ENCODE results near the gene LHPP. TPM values are rescaled to one million over a fixed set of nuclear protein-coding genes. Genes with fewer than 3 reads are reported as not detected.
"Not testable (repeated sequence)": the region's sequence is repeated elsewhere in the genome, so short reads cannot be mapped to it uniquely, and the experiment has no call there.

The LHPP gene
- total RNA-seq, 2 experiments from 2014 or later = 17.6 to 20.7 TPM

DNA sequence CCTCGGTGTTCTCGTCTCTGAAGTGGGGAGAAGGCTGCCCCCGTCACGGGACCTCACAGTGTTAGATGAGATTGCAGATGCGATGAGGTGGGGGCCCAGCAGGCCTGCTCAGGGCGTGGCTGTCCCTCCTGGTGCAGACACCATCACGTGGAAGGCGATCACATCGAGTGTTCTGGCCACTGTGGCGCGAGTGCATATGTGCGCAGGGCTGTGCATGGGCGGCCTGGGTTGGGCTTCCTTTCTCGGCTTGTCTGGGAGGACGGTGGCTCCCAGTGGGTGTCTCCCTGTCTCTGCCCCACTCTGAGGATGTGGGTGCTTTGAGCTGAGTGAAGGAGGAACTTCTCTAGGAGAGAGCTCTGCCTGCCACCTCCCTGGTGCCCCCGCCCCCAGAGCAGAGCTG lies 83.1 kb downstream of the LHPP start:
- H3K27me3 Mint-ChIP-seq = no peaks in the 10 kb centered on the region
- no peaks in the 10 kb centered on the region for H3K36me3 Mint-ChIP-seq (ENCODE audit: low read depth)
- CTCF ChIA-PET = interaction anchor here (0.7 to 1.1 kb wide), 2 partner anchors 82 to 197 kb away, joined by 3 read pairs; no protein-coding TSS in a partner anchor
- H3K9me3 Mint-ChIP-seq = no peaks in the 10 kb centered on the region
- DNase-seq = no peak
- H3K4me1 Mint-ChIP-seq = no peaks in the 10 kb centered on the region
- no peak overlapping the region for H3K27ac Mint-ChIP-seq
- no peak overlapping the region for H3K4me3 Mint-ChIP-seq
- POLR2A ChIA-PET = interaction anchor here (0.6 to 1.4 kb wide), 2 partner anchors 12 to 197 kb away, joined by 3 read pairs; no protein-coding TSS in a partner anchor

DNA sequence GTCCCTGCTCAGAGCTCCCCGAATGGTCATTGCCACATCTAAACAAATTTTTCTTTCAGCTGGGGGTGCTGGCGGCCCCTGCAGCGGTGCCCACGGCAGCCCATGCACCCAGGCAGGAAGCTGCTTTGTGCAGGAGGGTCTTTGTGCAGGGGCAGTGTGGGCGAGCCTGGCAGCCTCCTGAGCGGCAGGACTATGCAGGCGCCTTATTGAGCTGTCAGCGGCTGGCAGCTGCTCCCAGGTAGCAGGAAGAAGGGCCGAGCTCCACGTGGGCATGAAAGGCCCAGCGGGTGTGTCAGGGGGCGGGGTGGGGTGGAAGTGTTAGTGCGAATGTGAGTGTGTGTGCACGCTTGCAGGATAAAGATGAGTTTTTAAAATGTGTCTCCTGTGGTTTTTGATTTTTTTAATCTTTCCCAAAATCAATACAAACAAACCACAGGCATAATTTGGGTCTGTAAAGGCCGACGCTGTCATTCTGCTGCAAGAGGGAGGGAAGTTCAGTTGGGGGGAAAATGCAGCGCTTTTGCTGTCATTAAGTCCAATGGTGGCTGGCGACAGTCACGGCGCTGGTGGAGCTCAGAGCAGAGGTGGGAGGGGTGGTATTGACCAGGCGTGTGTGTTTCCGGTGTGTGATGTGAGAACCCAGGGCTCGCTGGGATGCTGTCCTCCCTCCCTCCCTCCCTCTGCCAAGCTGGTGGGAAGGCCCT lies 83.9 kb downstream of the LHPP start:
- no peaks in the 10 kb centered on the region for H3K4me1 Mint-ChIP-seq
- H3K9me3 Mint-ChIP-seq = no peaks in the 10 kb centered on the region
- no peak overlapping the region for H3K4me3 Mint-ChIP-seq
- no peak for DNase-seq
- ChIA-PET CTCF (interaction anchor here (0.7 to 1.1 kb wide), 3 partner anchors 20 to 196 kb away, joined by 3 read pairs; no protein-coding TSS in a partner anchor), POLR2A (interaction anchor here (0.6 to 1.4 kb wide), 2 partner anchors 13 to 196 kb away, joined by 3 read pairs; no protein-coding TSS in a partner anchor)
- no peak overlapping the region for H3K27ac Mint-ChIP-seq
- H3K27me3 Mint-ChIP-seq = no peaks in the 10 kb centered on the region
- no peaks in the 10 kb centered on the region for H3K36me3 Mint-ChIP-seq (ENCODE audit: low read depth)

DNA sequence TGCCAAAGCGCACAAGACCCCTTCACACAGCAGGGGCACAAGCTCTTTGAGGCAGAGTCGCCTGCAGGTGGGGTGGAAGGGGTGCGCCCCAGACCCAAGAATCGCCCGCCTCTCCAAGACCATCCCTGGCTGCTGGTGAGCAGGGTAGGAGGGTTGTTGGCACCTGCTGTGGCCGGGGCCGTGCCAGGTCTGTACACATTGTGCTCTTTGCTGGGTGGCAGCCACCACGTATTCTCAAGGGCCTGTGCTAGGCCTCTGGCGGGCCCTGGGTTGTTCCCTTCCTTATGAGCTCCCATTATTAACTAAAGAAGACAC lies 84.4 kb downstream of the LHPP start:
- no peak for DNase-seq
- no peak overlapping the region for H3K4me3 Mint-ChIP-seq
- no peaks in the 10 kb centered on the region for H3K36me3 Mint-ChIP-seq (ENCODE audit: low read depth)
- H3K27ac Mint-ChIP-seq = no peak overlapping the region
- no peaks in the 10 kb centered on the region for H3K9me3 Mint-ChIP-seq
- H3K4me1 Mint-ChIP-seq = no peaks in the 10 kb centered on the region
- no peaks in the 10 kb centered on the region for H3K27me3 Mint-ChIP-seq
- ChIA-PET CTCF (interaction anchor here (1.0 kb wide), 1 partner anchor 19 kb away, joined by 3 read pairs; no protein-coding TSS in a partner anchor), POLR2A (interaction anchor here (1.4 kb wide), 1 partner anchor 195 kb away, joined by 3 read pairs; no protein-coding TSS in a partner anchor)

DNA sequence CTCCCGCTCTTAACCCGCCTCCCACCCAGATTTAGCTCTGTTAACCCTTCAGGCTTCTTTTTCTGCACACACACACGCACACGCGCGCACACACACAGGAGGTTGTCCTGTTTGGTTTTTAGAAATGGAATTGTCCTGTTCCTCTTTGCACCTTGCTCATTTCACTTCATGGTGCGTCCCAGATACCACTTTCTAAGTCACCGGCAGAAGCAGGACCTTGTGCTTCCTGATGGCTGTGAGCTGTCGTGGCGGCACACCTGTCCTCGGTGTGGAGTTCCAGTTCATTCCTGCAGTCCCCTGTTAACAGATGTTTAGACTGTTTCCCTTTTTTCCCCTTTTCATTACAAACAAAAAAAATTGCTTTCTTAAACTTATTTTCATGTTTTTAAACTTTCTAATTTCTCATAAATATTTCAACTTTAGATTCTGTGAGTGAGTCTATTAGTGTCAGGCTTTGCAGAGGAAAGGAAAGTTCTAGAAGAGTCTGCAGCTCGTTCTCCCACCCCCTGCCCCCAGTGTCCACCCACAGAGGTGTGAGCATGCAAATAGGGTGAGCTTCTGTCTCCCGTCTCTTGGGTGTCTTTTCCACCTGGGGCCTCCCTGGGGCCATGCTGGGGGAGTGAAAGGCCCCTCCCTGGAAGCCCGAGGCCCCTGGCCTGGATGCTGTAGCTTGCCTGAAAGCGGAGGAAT lies 85.5 kb downstream of the LHPP start:
- Mint-ChIP-seq H3K27me3 (no peaks in the 10 kb centered on the region), H3K9me3 (no peaks in the 10 kb centered on the region), H3K4me3 (no peak overlapping the region), H3K36me3 (ENCODE audit: low read depth) (no peaks in the 10 kb centered on the region), H3K4me1 (no peaks in the 10 kb centered on the region), H3K27ac (no peak overlapping the region)
- POLR2A ChIA-PET = no interaction called here
- CTCF ChIA-PET = interaction anchor here (1.7 kb wide), 1 partner anchor 199 kb away, joined by 3 read pairs; no protein-coding TSS in a partner anchor
- DNase-seq = no peak

DNA sequence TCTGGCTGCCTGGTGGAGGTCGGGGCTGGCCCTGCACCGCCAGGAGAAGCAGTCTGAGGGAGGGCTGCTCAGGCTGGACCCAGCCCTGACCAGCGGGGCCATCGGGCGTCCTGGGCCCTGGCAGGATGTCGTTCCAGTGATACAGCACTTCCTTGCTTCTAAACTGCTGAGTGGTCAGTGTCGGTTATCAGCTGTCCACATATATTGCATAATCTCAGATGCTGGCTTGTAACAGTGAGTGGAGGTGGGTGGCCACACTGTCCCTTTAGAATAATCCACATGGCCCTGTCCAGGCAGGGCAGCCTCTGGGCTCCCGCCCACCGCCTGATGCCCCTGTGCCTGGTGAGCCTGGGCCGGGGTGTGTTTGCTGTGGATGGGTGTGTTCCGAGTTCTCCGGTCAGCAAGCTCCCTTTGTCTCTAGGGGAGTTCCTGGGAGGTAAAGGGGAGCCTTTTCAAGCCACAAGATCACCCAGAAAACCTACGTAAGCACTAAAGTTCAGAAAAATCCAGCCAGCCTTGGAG lies 86.1 kb downstream of the LHPP start:
- no peak for DNase-seq
- Mint-ChIP-seq H3K27me3 (no peaks in the 10 kb centered on the region), H3K4me3 (no peak overlapping the region), H3K9me3 (no peaks in the 10 kb centered on the region), H3K4me1 (no peaks in the 10 kb centered on the region), H3K36me3 (ENCODE audit: low read depth) (no peaks in the 10 kb centered on the region), H3K27ac (no peak overlapping the region)
- ChIA-PET CTCF (interaction anchor here (1.6 to 1.7 kb wide), 2 partner anchors 194 to 199 kb away, joined by 3 to 4 read pairs; no protein-coding TSS in a partner anchor), POLR2A (interaction anchor here (1.5 kb wide), 1 partner anchor 62 kb away, joined by 3 read pairs; no protein-coding TSS in a partner anchor)

DNA sequence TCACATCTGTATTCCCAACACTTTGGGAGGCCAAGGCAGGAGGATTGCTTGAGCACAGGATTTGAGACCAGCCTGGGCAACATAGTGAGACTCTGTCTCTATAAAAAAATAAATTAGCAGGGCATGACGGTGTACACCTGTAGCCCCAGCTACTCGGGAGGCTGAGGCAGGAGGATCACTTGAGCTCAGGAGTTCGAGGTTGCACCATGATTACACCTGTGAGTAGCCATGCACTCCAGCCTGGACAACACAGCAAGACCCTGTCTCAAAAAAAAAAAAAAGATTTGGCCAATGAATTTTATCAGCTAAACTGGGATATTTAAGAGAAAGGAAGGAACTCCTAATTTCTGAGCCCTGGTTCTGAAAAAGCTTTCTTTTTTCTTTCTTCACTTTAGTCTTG lies 87.5 kb downstream of the LHPP start:
- not testable (repeated sequence) for H3K27me3 Mint-ChIP-seq; H3K36me3 Mint-ChIP-seq (ENCODE audit: low read depth); DNase-seq; H3K9me3 Mint-ChIP-seq; H3K4me1 Mint-ChIP-seq; H3K27ac Mint-ChIP-seq; H3K4me3 Mint-ChIP-seq
- ChIA-PET POLR2A (interaction anchor here (1.0 to 1.5 kb wide), 2 partner anchors 60 to 65 kb away, joined by 3 to 4 read pairs; no protein-coding TSS in a partner anchor), CTCF (interaction anchor here (0.7 to 1.6 kb wide), 2 partner anchors 192 to 198 kb away, joined by 3 to 4 read pairs; no protein-coding TSS in a partner anchor)

DNA sequence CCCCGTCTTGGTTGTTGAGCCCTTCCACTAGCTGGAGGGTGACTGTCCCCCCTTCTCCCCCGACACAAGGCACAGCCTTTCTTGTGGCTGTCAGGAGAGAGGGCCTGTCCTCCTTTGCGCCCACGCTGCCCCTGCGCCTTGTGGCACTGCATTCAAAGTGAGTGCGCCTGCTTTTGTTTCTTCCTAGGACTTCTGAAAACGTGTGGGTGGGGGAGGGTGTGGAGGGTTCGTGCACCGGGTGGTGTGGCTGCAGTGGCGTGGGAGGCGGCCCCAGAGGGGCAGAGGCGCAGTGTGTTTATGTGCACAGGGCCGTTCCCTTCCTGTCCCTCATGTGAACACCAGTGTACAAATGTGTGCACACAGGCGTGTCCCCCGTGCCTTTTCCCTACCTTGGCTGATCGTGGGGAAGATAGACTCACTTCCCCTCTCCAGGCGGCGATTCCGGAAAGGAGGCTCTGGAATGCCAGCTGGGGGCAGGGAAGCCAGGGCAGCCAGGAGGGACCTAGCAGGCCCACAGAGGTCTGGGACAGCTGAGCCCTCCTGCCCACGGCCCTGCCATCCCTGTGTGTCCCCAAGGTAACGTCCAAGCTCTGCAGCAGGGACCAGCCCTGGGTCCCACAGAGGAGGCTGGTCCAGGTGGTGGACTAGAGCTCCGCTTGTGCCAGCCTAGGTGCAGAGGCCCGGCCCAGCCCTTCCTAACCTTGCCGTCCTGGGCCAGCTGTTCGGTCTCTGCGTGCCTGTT lies 88.8 kb downstream of the LHPP start:
- no peak overlapping the region for H3K4me3 Mint-ChIP-seq
- no peaks in the 10 kb centered on the region for H3K27me3 Mint-ChIP-seq
- H3K27ac Mint-ChIP-seq = no peak overlapping the region
- no peaks in the 10 kb centered on the region for H3K9me3 Mint-ChIP-seq
- ChIA-PET POLR2A (no interaction called here), CTCF (no interaction called here)
- DNase-seq = no peak
- H3K36me3 Mint-ChIP-seq (ENCODE audit: low read depth) = no peaks in the 10 kb centered on the region
- H3K4me1 Mint-ChIP-seq = no peaks in the 10 kb centered on the region

DNA sequence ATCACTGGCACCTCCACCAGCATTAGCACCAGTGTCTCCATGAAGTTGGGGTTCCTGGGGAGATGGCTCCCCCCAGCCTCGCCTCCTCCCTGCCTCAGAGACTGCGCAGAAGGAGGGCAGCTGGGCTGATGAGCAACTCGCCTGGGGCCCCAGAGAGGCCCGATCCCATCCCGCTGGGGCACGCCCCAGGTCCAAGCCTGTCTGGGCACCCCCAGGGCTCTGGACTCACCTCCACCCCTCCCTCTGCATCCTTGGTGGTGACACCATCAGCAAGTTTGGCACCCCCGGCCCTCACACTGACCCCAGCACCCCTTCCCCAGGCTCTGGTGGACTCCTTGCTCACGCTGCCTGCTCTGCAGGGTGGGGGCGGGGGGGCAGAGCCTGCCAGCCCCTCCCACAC lies 89.5 kb downstream of the LHPP start:
- Mint-ChIP-seq H3K27me3 (no peaks in the 10 kb centered on the region), H3K9me3 (no peaks in the 10 kb centered on the region), H3K4me1 (no peaks in the 10 kb centered on the region), H3K4me3 (no peak overlapping the region), H3K27ac (no peak overlapping the region), H3K36me3 (ENCODE audit: low read depth) (no peaks in the 10 kb centered on the region)
- no peak for DNase-seq
- CTCF ChIA-PET = no interaction called here
- POLR2A ChIA-PET = no interaction called here

DNA sequence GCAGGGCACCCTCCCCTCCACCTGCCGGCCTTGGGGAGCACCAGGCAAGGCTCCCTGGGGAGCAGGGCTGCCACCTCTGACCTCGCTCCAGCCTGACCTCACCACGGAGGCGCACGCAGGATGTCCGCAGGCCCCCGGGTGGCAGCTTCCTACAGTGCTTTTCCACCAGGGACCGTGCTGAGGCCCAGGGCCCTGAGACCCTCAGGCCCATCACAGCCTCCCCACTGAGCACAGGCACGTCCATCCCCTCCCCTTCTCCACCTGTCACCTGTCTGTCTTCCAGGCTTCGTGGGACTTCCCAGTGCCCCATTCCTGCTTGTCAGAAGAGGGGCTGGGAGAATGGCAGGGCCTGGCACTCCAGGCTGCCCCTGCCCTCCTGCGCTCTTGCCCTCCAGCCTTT lies 90.1 kb downstream of the LHPP start:
- H3K36me3 Mint-ChIP-seq (ENCODE audit: low read depth) = no peaks in the 10 kb centered on the region
- no peak overlapping the region for H3K4me3 Mint-ChIP-seq
- no peaks in the 10 kb centered on the region for H3K4me1 Mint-ChIP-seq
- ChIA-PET POLR2A (no interaction called here), CTCF (no interaction called here)
- no peaks in the 10 kb centered on the region for H3K9me3 Mint-ChIP-seq
- H3K27ac Mint-ChIP-seq = no peak overlapping the region
- no peak for DNase-seq
- H3K27me3 Mint-ChIP-seq = no peaks in the 10 kb centered on the region

DNA sequence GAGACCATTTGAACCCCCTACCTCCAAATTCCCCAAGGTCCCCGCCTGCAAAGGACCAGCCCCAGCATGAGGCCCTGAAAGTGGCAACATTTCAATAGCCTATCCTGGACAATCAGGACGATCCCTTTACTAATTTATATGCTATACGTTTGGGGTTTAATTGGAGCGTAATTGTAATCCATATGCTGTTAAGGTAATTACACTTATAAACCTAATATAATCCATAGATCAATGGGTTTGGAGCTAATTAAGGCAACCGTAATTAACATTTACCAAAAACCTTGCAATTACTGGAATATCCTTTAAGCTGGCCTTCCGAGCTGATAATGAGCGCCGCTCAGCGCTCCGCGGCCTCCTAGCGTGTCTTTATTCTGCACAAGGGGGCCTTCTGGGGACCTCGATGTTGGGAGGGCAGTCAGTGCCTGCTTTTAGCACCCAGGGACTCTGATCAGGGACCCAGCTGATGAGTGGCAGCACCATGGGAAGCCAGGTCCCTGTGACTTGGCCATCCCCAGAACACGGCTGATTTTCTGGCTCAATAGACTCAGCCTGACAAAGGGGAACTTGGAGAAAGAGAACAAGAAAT lies 91.2 kb downstream of the LHPP start:
- ChIA-PET POLR2A (no interaction called here), CTCF (interaction anchor here (0.6 to 1.0 kb wide), 4 partner anchors 11 to 369 kb away, joined by 3 to 5 read pairs (median 3); no protein-coding TSS in a partner anchor)
- Mint-ChIP-seq H3K4me3 (no peak overlapping the region), H3K4me1 (no peaks in the 10 kb centered on the region), H3K27ac (no peak overlapping the region), H3K36me3 (ENCODE audit: low read depth) (no peaks in the 10 kb centered on the region), H3K9me3 (no peaks in the 10 kb centered on the region), H3K27me3 (no peaks in the 10 kb centered on the region)
- DNase-seq = no peak

DNA sequence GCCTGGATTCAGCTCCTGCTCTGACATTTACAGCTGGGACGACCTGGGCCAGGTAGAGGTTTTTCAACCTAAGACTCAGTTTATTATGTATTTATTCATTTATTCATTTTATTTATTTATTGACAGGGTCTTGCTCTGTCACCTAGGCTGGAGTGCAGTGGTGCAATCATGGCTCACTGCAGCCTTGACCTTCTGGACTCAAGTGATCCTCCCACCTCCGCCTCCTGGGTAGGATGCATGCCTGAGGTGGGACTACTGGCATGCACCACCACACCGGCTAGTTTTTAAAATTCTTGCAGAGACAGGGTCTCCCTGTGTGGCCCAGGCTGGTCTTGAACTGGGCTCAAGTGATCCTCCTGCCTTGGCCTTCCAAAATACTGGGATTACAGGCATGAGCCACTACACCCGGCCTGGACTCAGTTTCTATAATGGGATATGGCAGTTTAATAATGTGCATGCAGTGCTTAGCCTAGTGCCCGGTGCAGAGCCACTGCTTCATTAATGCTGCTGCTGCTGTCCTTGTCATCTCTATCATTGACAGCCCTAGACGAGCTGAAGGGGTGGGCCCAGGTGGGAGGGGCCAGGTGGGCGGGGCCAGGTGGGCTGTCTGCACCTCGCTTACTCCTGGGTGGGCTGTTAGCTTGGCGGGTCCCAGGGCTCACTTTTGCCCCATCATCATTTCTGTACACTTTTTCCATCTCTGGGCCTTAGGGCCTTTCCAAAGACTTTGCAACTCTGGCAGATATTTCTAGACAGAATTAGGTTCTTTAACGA lies 92.6 kb downstream of the LHPP start:
- Mint-ChIP-seq H3K4me1 (no peaks in the 10 kb centered on the region), H3K27ac (no peak overlapping the region), H3K36me3 (ENCODE audit: low read depth) (no peaks in the 10 kb centered on the region), H3K9me3 (no peaks in the 10 kb centered on the region), H3K27me3 (no peaks in the 10 kb centered on the region), H3K4me3 (no peak overlapping the region)
- CTCF ChIA-PET = no interaction called here
- POLR2A ChIA-PET = no interaction called here
- DNase-seq = no peak

DNA sequence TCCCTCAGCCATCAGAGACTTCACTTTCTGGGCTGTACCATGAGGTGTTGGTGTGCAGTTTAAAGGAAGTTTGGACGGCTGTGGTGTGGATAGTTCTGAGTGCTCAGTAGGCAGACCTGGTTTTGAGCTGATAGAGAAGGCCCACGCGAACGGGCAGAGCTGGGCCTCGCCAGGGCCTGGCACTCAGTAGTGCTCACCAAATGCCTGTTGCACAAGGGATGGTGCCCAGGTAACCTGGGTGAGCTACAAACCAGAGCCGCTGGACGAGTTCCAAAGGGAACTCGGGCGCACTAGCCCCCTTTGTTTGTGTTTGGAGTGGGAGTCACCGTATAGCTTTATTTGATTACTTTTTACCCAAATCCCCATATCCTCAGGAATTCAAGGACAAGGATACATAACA lies 95.5 kb downstream of the LHPP start:
- DNase-seq = no peak
- ChIA-PET CTCF (interaction anchor here (0.6 kb wide), 1 partner anchor 168 kb away, joined by 3 read pairs; no protein-coding TSS in a partner anchor), POLR2A (no interaction called here)
- H3K9me3 Mint-ChIP-seq = no peaks in the 10 kb centered on the region
- H3K4me1 Mint-ChIP-seq = no peaks in the 10 kb centered on the region
- H3K27me3 Mint-ChIP-seq = peaks cover 3% of the 10 kb centered on the region
- H3K36me3 Mint-ChIP-seq (ENCODE audit: low read depth) = no peaks in the 10 kb centered on the region
- no peak overlapping the region for H3K27ac Mint-ChIP-seq
- H3K4me3 Mint-ChIP-seq = no peak overlapping the region
